OCI-LY7 (cell line): Measurements from ENCODE around the gene OR52I2.
A peak's percentile ranks its signal among the peaks of the same experiment; 100 is the strongest.

Experiments used
- CTCF ChIP-seq: fragments of 200-600 bp; sonication (generic); conservative IDR thresholded peaks from 2 replicates; pipeline ENCODE4 v1.5.1; 2014; ENCODE audit warnings: mild to moderate bottlenecking, antibody characterized with exemption, low read length, moderate library complexity, mixed read lengths
- EZH2phosphoT487 ChIP-seq: fragments of 200-600 bp; sonication (generic); IDR thresholded peaks from 2 replicates; pipeline ENCODE4 v1.6.1; 2018; ENCODE audit warnings: low read depth, borderline replicate concordance, mild to moderate bottlenecking, mixed run types, antibody characterized with exemption, low read length, moderate library complexity, mixed read lengths

DNA sequence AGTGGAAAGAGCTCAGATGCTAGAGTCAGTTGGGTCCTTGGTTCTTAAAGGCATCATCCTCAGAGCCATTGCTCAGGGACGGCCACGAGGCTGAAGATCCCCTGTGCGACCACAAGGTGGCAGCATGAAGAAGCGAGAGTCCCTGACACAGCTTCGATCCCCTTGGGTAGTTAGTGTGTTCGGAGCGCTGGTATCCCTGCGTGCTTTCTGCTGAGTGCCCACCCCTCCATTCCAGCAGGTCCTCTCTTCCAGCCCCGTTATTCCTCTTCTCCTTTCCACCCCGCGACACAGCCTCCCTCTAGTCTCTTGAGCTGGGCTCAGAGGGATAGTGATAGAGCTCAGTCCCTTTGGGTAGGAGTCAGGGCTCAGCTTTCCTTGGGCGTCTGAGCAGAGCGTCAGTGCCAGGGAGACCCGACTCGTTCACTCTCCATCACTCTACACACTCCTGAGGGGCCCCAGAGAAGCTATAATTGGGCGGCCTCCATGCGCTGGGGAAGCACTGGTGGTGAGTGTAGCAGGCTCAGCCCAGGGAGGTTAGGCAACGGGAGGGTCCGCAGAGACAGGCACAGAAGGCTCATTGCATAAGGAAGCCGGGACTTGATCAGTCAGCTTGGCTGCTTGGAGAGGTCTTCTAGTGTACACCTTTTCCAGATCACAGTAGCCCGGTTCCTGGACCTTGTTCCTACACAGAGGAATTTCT lies 55.6 kb downstream of the OR52I2 start, which contains the start of gene OR51D1:
- TF ChIP-seq EZH2phosphoT487 (no peak), CTCF (peak; percentile 79)
